HG02970 (cell line): ENCODE measurements around the gene FRMD1.

Experiments
- ATAC-seq: cut with Tn5 transposase; IDR thresholded peaks from one replicate; pipeline ENCODE4 v1.9.1; 2021; ENCODE audit warnings: mild to moderate bottlenecking, moderate library complexity, moderate number of reproducible peaks; ENCODE audit not compliant: unreplicated experiment, low FRiP score

FRMD1 gene

DNA sequence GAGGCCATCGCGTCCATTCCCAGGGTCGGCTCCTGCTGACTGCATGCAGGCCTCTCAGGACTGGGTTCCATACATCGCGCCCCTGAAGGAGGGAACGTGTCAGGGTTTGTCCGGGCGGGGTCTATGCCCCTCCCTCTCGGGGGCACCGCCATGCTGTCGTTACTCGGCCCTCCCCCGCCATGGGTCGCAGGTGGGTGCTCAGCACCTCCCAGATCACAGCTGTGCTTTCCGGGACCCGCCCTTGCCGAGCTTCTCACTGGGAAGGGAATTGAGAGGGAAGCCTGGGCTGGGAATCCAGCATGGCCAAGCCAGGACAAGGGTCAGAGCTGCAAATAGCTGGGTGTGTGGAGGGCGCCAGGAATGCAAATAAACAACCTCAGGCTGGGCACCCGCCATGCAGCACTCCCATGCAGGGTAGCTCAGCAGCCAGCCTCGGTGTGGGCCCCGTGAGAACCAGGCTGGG lies at the start of gene FRMD1:
TSS of gene FRMD1 (minus strand) at position 270 of the 463 bp plus-strand sequence. CDS start at position 152, 118 bp downstream.
- ATAC-seq = no peak

DNA sequence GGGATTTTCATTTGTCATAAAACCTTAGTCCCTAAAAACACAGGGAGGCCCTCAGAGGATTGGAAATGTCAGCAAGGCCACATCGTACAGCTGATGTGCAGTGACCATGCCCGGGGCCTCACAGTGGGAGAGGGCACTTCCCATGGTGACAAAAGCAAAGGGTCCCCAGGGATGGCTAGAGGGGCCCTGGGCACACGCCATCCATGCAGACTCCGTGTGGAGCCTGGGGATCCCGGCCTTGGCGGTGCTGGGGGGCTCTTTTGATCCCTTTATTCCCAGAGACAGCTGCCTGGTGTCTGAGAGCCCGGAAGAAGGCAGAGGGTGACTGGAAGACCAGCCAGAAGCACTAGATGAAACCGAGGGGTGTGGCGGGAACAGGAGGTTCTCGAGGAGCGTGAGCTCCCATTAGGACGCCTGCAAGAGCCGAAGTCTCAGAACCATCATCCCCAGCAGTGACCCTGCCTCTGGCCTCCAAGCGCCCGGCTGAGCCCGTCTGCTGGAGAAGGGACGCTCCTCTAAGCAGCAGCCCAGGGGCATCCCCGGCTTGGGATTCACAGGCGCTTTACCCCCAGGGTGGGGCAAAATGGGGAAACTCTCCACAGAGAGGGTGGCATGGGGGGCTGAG lies 49.1 kb upstream of the FRMD1 start:
- ATAC-seq = no peak

DNA sequence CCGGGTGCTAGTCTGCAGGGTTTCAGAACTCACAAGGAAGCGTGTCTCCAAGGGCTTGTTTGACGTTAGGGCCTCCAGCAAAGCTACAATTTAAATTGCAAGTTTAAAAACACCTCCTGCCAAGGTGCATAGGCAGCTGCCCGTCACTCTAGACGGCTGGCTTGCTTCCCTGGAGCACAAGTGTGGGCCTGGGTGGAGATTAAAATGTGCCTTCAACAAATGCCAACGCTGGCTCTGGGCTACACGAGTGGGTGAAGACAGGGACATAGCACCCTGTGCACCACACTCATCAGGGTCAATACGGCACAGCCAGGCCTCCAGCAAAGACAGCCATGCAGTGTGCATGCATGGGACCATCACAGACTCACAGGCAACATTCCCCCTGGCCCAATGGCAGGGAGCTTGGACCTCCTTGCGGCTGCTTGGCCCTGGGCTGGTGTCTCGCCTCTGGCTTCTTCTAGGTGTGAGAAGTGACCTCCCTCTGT lies 48.4 kb upstream of the FRMD1 start:
- ATAC-seq = no peak

DNA sequence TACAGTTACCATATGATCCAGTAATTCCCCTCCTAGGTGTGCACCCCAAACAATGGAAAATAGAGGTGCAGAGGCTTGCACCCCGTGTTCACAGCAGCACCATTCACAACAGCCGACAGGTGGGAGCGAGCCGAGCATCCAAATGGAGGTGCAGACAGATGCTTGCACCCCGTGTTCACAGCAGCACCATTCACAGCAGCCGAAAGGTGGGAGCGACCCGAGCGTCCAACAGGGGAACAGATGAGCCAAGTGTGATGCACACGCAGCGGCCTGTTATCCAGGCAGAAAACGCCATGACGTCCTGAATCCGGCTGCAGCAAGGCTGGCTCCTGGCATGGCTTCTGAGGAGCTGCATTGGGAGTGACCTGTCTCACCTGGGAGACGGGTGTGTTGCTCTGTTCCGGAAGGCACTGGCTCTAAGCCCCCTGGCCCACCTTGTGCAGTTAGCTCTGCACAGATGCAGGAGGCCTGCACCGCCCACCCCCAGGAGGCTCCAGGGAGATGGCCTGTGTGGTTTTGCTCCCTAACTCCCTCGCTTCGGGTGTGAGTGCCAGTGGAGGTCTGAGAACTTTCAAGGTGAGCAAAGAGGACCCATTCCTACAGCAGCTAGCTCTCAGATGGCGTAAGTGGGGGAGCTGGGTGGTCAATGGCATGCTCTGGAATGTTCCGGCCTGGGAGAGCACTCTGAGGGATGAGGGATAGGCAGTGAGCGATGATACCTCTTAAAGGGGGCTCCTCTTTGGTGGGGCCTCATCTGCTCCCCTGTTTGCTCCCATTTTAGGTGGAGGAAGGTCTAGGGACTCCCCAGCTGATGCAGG lies 47.8 kb upstream of the FRMD1 start:
- no peak for ATAC-seq

DNA sequence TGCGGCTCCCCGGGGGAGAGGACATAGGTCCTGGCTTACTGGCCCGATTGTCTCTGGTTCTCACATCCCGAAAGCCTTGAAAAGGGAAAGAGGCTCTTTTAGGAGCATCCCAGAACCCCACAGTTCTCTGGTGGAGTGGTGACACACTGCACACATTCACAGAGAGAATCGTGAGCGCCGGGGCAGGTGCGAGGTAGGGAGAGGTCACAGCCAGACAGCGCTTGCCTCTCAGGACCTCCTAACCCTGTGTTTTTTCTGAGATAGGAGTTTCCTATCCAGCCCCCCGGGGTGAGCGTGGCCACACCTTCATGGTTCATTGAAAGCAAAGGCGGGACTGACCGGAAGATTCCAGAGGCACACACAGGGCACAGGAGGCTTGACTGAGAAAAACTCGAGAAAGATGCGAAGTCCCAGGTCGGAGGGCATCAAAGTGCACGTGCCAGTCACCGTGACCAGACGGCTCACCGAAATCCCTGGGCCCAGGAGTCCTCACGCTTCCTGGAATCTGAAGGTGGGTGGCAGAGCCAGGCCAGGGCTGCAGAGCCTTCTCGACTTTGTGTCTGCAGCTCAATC lies 46.5 kb upstream of the FRMD1 start:
- no peak for ATAC-seq

DNA sequence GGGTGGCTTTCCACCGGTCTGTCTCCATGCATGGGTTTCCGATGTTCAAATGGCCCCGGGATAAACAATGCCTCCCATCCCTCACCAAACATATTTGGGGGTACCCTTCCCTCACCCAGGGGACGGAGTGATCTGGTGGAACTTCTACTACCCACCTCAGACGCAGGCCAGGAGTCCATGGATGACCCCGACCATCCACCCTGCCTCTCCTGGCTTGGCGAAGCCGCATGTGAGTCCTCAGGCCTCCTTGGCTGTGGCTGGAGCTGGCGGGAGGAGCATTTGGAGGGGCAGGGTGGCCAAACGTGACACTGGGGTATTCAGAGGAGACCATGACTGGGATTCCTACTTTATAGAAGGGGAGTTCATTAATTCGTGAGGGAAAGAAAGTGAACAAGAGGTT lies 45.9 kb upstream of the FRMD1 start:
- no peak for ATAC-seq

DNA sequence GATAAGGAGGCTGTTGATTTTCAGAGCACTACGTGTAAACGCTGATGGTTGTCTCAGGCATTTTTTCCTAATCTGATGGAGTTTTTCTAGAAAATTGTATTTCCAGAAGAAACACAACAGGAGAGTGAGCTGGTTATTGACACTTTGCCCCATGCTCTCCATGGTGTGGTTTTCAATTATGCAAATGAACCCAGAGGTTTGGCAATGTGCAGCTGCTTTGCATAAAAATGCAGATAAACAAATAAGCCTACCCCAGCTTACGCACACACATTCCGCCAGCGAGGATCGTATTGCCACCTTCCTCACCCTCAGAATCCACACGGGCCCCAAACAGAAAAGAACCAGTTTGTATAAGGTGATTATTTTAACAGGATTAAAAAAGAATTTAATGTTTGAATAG lies 45.1 kb upstream of the FRMD1 start:
- ATAC-seq = no peak

DNA sequence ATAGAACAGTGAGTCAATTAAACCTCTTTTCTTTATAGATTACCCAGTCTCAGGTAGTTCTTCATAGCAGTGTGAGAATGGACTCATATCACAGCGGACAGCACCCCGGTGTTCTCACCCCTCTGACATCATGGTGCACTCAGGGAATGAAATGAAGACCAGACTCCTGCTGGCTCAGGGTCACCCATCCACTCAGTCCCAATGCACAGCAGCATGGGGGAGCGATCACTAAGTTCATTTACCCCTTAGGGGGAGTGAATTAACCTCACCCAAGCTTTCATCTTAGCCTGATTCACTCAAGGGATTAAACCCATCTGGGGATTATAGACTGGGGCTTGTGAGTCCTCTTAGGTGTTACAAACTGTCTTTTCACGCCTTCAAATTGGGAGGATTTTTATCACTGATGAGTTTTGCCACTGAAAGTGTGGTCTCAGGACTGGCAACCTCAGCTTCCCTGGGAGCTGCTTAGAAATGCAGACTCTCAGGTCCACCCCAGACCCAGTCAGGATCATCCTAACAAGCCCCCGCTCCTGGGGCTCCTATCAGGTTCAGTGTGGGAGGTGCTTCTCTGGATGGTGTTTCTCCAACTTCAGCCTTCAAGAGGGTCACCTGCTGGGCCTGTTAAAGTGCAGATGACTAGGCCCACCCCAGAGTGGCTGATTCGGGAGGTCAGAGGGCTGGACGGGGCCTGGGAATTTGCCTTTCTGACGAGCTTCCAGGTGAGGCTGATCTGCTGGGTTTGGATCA lies 44.3 kb upstream of the FRMD1 start:
- ATAC-seq = no peak

DNA sequence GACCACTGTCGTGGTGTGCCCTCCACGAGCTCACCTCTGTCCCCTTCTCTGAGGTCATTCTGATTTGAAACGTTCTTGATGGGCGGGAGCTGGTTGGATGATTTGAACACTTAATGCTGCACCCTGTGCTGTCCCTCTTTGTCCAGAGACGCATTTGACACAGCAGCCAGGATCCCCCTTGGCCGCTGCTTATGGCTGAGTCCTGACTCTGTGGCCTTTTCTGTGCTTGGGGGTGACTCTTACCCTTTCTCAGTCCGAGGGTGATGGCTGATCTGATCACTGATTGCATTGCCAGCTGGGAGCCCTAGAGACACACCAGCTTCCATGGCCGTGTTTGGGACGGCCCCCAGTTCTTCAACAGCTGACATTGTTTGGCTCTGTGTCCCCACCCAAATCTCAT lies 43.5 kb upstream of the FRMD1 start:
- ATAC-seq = no peak

DNA sequence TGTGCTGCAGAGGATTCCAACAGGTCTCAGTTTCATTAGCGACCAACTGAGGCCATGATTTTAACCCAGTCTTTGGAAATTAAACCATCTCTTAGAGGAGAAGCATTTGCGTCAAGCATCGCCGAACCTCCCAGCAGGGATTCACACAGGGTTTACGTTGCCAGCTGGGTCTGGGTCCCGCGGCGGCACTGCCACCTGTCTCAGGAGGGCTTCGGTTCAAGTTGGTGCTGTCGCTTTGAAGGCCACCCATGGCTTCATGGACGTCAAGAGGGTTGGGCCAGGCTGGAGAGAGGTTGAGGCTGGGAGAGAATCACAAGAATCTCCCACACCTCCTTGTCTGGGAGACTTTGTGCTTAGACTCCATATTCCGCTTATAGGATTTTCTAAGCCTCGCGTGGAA lies 43.0 kb upstream of the FRMD1 start:
- ATAC-seq = no peak

DNA sequence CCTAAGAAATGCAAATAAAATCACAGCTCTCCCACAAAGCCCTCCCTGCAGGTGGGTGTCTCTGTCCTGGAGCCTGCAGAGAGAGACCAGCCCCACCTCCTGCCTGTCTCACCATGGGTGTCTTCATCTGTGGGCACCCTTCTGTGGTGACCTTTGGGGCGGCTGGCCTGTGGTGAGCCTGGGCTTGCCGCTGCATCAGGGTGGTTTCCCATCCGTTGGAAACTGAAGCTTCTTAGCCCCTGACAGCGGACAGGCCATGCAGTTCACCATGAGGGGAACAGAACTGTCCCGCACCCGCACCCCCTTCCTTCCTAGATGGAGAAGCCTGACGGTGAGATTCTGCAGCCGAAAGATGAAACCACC lies 42.3 kb upstream of the FRMD1 start:
- ATAC-seq = no peak

DNA sequence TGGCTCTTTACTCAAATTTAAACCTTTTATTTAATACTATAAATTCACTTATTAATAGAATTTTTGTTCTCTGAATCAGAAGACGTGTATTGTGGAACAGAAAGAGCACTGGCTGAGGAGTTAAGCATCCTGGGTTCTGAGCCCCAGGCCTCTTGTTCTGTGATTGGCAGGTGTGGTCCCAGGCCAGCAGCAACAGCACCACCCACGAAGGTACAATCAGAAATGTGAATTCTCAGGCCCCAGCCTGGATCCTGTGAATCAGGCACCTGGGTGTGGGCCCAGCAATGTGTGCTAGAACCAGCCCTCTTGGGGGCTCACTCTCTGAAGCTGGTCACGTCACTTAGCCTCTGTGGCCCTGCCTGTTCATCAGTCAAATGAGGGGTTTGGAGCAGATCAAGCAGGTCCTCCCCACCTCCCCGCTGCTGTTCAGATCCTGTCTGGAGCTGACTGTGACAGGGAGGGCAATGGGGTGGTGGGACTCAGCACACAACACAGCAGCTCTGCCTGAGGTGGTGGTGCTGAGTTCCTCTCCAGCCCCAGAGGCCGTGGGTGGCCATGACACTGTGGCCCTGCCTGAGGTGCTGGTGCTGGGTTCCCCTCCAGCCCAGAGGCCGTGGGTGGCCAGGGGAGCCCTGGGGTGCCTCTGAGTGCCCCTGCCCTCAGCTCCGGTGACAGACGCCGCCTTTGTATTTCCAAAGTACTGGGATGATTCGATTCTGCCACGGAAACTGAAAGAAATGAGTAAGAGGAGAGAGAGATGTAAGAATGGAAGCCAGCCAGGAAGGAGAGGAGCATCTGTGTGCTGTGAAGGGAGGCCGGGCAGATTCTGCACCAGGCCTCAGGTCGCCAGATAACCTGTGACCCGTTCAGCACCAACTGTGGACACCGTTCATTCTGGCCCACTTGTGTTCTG lies 41.6 kb upstream of the FRMD1 start:
- ATAC-seq = no peak

DNA sequence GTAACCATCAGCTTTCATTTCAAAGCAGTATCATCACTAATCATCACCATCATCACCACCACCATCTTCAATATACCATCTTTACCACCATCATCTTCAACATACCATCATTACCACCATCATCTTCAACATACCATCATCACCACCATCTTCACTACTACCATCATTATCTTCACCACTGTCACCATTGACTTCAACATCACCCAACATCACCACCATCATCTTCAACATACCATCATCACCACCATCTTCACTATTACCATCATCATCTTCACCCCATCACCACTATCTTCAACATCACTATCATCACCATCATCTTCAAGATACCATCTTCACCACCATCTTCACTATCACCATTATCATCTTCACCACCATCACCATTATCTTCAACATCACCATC lies 40.5 kb upstream of the FRMD1 start:
- no peak for ATAC-seq

DNA sequence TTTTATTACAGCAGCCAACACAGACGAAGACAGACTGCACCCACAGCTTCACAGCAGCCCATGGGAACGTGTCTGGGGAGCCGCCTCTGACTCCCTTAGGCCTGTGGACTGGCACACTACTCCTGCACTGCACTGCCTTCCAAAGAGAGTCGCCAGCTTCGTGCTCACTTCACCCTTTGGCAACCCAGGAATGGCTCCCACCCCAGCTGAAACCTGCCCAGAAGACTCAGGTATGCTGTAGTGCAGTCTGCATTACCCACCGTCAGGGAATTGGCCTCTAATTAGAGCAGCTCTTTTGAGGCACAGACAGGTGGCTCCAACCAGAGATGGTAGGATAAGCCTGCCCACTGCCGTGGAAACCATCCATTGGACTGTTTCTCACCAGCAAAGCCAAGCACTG lies 39.9 kb upstream of the FRMD1 start:
- no peak for ATAC-seq

DNA sequence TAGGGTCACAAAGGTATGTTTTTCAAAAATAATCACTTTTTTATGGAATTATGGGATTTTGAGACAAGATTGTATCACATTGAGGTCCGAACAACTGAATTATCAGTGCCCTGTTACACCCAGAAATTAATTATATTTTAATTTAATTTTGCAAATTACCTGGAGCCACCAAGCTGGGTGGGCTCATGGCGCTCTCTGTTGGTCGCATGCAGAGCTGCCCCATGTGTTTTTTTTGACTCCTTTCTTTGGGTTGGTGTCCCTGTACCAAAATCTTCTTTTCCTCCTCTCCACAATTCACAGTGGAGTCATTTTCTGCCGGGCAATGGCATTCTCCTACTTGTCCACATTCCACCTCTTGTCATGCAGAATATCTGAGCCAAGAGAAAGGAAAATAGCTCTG lies 38.9 kb upstream of the FRMD1 start:
- no peak for ATAC-seq

DNA sequence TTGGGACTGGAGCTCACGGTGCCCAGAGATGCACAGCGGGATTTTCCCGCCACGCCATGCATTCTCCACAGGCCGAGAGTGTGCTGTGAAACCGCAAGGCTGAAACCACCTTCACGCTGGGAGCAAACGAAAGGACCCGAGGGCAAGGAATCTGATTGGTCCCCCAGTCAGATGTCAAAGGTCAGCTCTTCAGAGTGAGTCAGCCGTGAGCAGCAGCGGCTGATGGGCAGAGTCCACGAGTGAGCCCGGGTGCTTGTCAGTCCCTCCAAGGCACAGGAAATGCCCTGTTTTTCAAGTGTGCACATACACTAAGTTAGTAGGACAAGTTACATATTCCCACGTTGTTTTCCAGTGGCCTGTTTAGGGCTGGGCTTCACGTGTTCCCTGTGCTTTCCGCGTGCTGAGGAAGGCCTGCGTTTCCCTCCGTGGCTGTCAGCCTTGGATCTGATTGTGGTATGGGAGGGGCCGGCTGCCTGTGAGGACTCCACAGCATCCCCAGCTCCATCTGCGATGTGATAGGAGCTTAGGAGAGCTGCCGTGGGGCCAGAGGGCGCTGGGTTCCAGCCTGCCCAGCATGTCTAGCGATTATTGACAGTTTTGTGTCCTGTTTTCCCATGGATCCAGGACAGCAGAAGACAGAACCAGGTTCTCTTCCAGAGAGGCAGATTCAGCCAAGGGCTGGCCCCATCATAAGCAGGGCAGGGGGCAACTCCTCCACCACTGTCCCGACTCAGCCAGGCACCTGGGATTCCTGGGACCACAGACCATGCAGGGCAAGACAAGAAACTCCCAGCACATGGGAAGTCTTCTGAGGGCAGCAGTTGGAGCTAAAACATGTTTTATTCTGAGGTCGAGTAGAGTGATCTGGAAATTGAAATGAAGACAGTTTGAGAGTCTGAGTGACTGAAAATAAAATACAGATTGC lies 38.2 kb upstream of the FRMD1 start:
- no peak for ATAC-seq

DNA sequence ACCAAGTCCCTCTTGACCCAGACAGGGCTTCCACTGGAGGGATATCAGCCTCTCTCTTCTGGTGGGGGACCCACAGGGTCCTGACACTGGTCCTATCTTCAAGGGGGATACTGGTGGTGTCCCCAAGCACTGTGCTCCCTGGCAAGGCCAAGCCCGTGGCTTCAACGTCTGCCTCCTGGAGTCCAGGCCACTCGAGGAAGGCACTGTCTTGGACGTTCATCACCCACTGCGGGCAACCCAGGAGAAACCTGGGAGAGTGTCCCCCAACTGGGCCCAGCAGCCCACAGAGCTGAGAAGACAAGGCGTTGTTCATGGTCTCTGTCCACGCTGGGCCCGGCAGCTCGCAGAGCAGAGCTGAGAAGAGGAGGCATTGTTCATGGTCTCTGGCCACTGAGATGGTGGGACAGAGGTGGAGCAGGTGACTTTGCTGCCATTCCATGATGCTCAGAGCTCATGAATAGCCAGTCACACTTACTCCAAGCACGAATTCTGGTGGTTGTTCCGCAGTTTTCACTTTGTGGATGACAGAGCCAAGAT lies 37.5 kb upstream of the FRMD1 start:
- no peak for ATAC-seq

DNA sequence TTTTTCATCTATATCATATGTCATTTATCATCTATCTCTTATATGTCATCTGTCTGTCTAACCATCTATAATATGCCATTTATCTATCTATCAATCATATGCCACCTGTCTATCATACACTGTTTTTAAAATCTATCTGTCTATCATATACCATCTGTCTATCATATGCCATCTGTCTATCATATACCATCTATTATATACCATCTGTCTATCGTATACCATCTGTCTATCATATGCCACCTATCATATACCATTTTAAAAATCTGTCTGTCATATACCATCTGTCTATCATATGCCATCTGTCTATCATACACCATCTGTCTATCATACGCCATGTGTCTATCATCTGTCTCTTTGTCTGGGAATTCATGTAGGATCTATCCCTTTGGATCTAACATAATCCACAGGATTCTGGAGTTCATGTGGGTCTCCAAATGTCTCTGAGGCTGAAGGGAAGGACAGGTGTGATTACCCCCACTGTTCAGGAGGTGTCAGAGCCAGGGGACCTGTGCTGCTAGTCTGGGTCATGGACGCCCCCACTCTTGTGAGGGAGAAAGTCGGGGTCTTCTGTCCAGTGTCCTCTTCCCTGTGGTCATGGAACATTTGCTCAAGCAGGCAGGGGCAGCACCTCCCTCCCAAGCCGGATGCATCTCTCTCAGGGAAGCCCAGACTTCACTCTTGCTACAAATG lies 36.9 kb upstream of the FRMD1 start:
- no peak for ATAC-seq
